Measurements from ENCODE around the gene MAGOHB.

Gene MAGOHB

GRCh38 chr12:10638728-10639127, 25.3 kb upstream of the MAGOHB start:
- TF ChIP-seq CTCF (IDR thresholded peaks at IDR 0.05; ENCODE audit: extremely low read depth, insufficient read depth, missing control alignments): no peak
- no peak for DNase-seq (ENCODE audit: low spot score)
- in situ Hi-C loops (cut with MboI; ENCODE audit: low pct_unique_long_range_greater_than_20kb, low sequenced_read_pairs, unreplicated experiment): no loop called here

- in situ Hi-C loops (cut with MboI; ENCODE audit: low pct_unique_long_range_greater_than_20kb, low sequenced_read_pairs, unreplicated experiment): no loop called here
- DNase-seq (ENCODE audit: low spot score): no peak
- no peak for TF ChIP-seq CTCF (IDR thresholded peaks at IDR 0.05; ENCODE audit: extremely low read depth, insufficient read depth, missing control alignments)
Observed at GRCh38 chr12:10636611-10637010, 23.2 kb upstream of the MAGOHB start.

- TF ChIP-seq CTCF (IDR thresholded peaks at IDR 0.05; ENCODE audit: extremely low read depth, insufficient read depth, missing control alignments): no peak
- in situ Hi-C loops (cut with MboI; ENCODE audit: low pct_unique_long_range_greater_than_20kb, low sequenced_read_pairs, unreplicated experiment): no loop called here
- no peak for DNase-seq (ENCODE audit: low spot score)
Observed at GRCh38 chr12:10636124-10636523, 22.7 kb upstream of the MAGOHB start.

- in situ Hi-C loops (cut with MboI; ENCODE audit: low pct_unique_long_range_greater_than_20kb, low sequenced_read_pairs, unreplicated experiment): no loop called here
- DNase-seq (ENCODE audit: low spot score): no peak
- no peak for TF ChIP-seq CTCF (IDR thresholded peaks at IDR 0.05; ENCODE audit: extremely low read depth, insufficient read depth, missing control alignments)
Observed at GRCh38 chr12:10635306-10635705, 21.9 kb upstream of the MAGOHB start.

- DNase-seq (ENCODE audit: low spot score): no peak
- in situ Hi-C loops (cut with MboI; ENCODE audit: low pct_unique_long_range_greater_than_20kb, low sequenced_read_pairs, unreplicated experiment): no loop called here
- TF ChIP-seq CTCF (IDR thresholded peaks at IDR 0.05; ENCODE audit: extremely low read depth, insufficient read depth, missing control alignments): no peak
Observed at GRCh38 chr12:10634427-10634826, 21.0 kb upstream of the MAGOHB start.

- in situ Hi-C loops (cut with MboI; ENCODE audit: low pct_unique_long_range_greater_than_20kb, low sequenced_read_pairs, unreplicated experiment): no loop called here
- no peak for DNase-seq (ENCODE audit: low spot score)
- TF ChIP-seq CTCF (IDR thresholded peaks at IDR 0.05; ENCODE audit: extremely low read depth, insufficient read depth, missing control alignments): no peak
Observed at GRCh38 chr12:10633541-10633940, 20.1 kb upstream of the MAGOHB start.

- no peak for TF ChIP-seq CTCF (IDR thresholded peaks at IDR 0.05; ENCODE audit: extremely low read depth, insufficient read depth, missing control alignments)
- DNase-seq (ENCODE audit: low spot score): no peak
- in situ Hi-C loops (cut with MboI; ENCODE audit: low pct_unique_long_range_greater_than_20kb, low sequenced_read_pairs, unreplicated experiment): no loop called here
Observed at GRCh38 chr12:10632226-10632625, 18.8 kb upstream of the MAGOHB start.

Data from GM13977 (cell line).